IMR-90 (cell line): ENCODE data around the gene ELFN1. TPM values are rescaled to one million over a fixed set of nuclear protein-coding genes. Genes with fewer than 3 reads are reported as not detected.

Experiments
- ATAC-seq: fragments of 200-7000 bp; cut with Tn5 transposase; 2 replicates; pipeline ENCODE4 v1.9.1; 2020; ENCODE audit warnings: low read depth, mild to moderate bottlenecking, moderate library complexity
- BruUV-seq: library from RNA; stranded (reverse); fragments of 400-500 nt; replicated peaks from 2 replicates; lab custom pipeline; 2021; lab: Mats Ljungman, UMichigan
- CTCF ChIA-PET: fragments of 300-600 bp; formaldehyde crosslinking; extraction: SDS; loops from one replicate; lab custom pipeline; 2021; ENCODE audit warnings: antibody characterized with exemption; lab: Yijun Ruan, JAX
- POLR2A ChIA-PET: fragments of 300-600 bp; sonication (Branson Sonifier 250); formaldehyde crosslinking; loops from one replicate; lab custom pipeline; 2022; ENCODE audit warnings: antibody characterized with exemption; ENCODE audit not compliant: unreplicated experiment; lab: Charles Lee
- DNase-seq: peaks from one replicate; pipeline ENCODE4 v3.0.0; 2013
- H2AFZ ChIP-seq: replicated peaks from 2 replicates; pipeline ENCODE3; 2013; ENCODE audit warnings: low read length, mild to moderate bottlenecking; ENCODE audit not compliant: poor library complexity
- H2AK5ac ChIP-seq: 2 replicates; pipeline ENCODE4 v1.6.1; 2013; ENCODE audit warnings: low read depth, low read length, inconsistent platforms
- H2AK9ac ChIP-seq: replicated peaks from 2 replicates; pipeline ENCODE3; 2013; ENCODE audit warnings: mild to moderate bottlenecking, low read depth, low read length, moderate library complexity; ENCODE audit not compliant: poor library complexity
- H2BK120ac ChIP-seq: 2 replicates; pipeline ENCODE4 v1.6.1; 2013; ENCODE audit warnings: low read depth, low read length, inconsistent platforms
- H2BK15ac ChIP-seq: 3 replicates; pipeline ENCODE4 v1.6.1; 2013; ENCODE audit warnings: low read depth, low read length, inconsistent platforms
- H2BK20ac ChIP-seq: 2 replicates; pipeline ENCODE4 v1.6.1; 2013; ENCODE audit warnings: low read depth, mild to moderate bottlenecking, inconsistent platforms, low read length, moderate library complexity
- H2BK5ac ChIP-seq: 2 replicates; pipeline ENCODE4 v1.6.1; 2013; ENCODE audit warnings: mild to moderate bottlenecking, low read depth, low read length, inconsistent platforms; ENCODE audit not compliant: poor library complexity, severe bottlenecking
- H3K14ac ChIP-seq: replicated peaks from 2 replicates; pipeline ENCODE4 v1.6.1; 2013; ENCODE audit warnings: low read depth, low read length, inconsistent platforms
- H3K18ac ChIP-seq: 2 replicates; pipeline ENCODE4 v1.6.1; 2013; ENCODE audit warnings: low read depth, low read length, control low read depth
- H3K23ac ChIP-seq: 2 replicates; pipeline ENCODE4 v1.6.1; 2013; ENCODE audit warnings: low read depth, low read length, inconsistent platforms
- H3K27ac ChIP-seq: 2 replicates; pipeline ENCODE4 v1.5.1; 2013; ENCODE audit warnings: mild to moderate bottlenecking, control low read depth, low read length; ENCODE audit not compliant: insufficient read depth
- H3K27me3 ChIP-seq: 2 replicates; pipeline ENCODE4 v1.6.1; 2013; ENCODE audit warnings: low read length; ENCODE audit not compliant: control insufficient read depth, insufficient read depth
- H3K36me3 ChIP-seq: 2 replicates; pipeline ENCODE4 v1.6.1; 2013; ENCODE audit warnings: low read length, mixed read lengths; ENCODE audit not compliant: control insufficient read depth, insufficient read depth
- H3K4ac ChIP-seq: 2 replicates; pipeline ENCODE4 v1.6.1; 2013; ENCODE audit warnings: low read depth, low read length, inconsistent platforms
- H3K4me1 ChIP-seq: 2 replicates; pipeline ENCODE4 v1.6.1; 2013; ENCODE audit warnings: low read length, mixed read lengths; ENCODE audit not compliant: control insufficient read depth, insufficient read depth
- H3K4me2 ChIP-seq: 2 replicates; pipeline ENCODE4 v1.6.1; 2013; ENCODE audit warnings: low read depth, mild to moderate bottlenecking, control low read depth, low read length, moderate library complexity
- H3K4me3 ChIP-seq: 2 replicates; pipeline ENCODE4 v1.5.1; 2013; ENCODE audit warnings: low read depth, mild to moderate bottlenecking, control low read depth, low read length, moderate library complexity; ENCODE audit not compliant: insufficient read depth
- H3K56ac ChIP-seq: 2 replicates; pipeline ENCODE4 v1.6.1; 2013; ENCODE audit warnings: low read length, inconsistent platforms; ENCODE audit not compliant: insufficient read depth; ENCODE audit errors: extremely low read depth
- H3K79me1 ChIP-seq, 2 experiments: 2 replicates each; pipeline ENCODE4 v1.6.1; 2013; ENCODE audit warnings: low read length in 2 of 2, inconsistent platforms in 1 of 2, low read depth in 1 of 2
- H3K9ac ChIP-seq: 2 replicates; pipeline ENCODE4 v1.6.1; 2013; ENCODE audit warnings: low read depth, low read length, control low read depth
- H3K9me1 ChIP-seq: 2 replicates; pipeline ENCODE4 v1.6.1; 2013; ENCODE audit warnings: low read length, inconsistent platforms; ENCODE audit not compliant: insufficient read depth
- H3K9me3 ChIP-seq: 2 replicates; pipeline ENCODE4 v1.6.1; 2013; ENCODE audit warnings: low read length; ENCODE audit not compliant: control insufficient read depth, insufficient read depth
- H4K20me1 ChIP-seq: 2 replicates; pipeline ENCODE4 v1.6.1; 2013; ENCODE audit warnings: low read length, inconsistent platforms; ENCODE audit not compliant: insufficient read depth
- H4K5ac ChIP-seq: 2 replicates; pipeline ENCODE4 v1.6.1; 2013; ENCODE audit warnings: mild to moderate bottlenecking, low read depth, low read length, control low read depth
- H4K8ac ChIP-seq, 2 experiments: 2 replicates each; pipeline ENCODE4 v1.6.1; 2013; ENCODE audit warnings: low read depth in 2 of 2, low read length in 2 of 2, control low read depth in 1 of 2, inconsistent platforms in 1 of 2
- H4K91ac ChIP-seq: 2 replicates; pipeline ENCODE4 v1.6.1; 2013; ENCODE audit warnings: low read depth, low read length, inconsistent platforms; ENCODE audit not compliant: insufficient read depth
- BHLHE40 ChIP-seq: fragments of 150-350 bp; IDR thresholded peaks from 2 replicates; pipeline ENCODE4 v1.6.1; 2016; ENCODE audit warnings: mild to moderate bottlenecking, low read depth, low read length
- CEBPB ChIP-seq: IDR thresholded peaks from 2 replicates; pipeline ENCODE4 v1.6.1; 2012; ENCODE audit warnings: low read depth, low read length, improper control_type of control experiment
- CHD1 ChIP-seq: IDR thresholded peaks from 2 replicates; pipeline ENCODE4 v1.6.1; 2012; ENCODE audit warnings: low read depth, low read length, improper control_type of control experiment
- FOS ChIP-seq: fragments of 150-350 bp; IDR thresholded peaks from 2 replicates; pipeline ENCODE4 v1.6.1; 2016; ENCODE audit warnings: low read depth, low read length
- MAFK ChIP-seq: IDR thresholded peaks from 2 replicates; pipeline ENCODE4 v1.6.1; 2012; ENCODE audit warnings: low read depth, low read length, improper control_type of control experiment
- MAZ ChIP-seq: IDR thresholded peaks from 2 replicates; pipeline ENCODE4 v1.6.1; 2012; ENCODE audit warnings: low read depth, mild to moderate bottlenecking, low read length, improper control_type of control experiment, moderate library complexity, borderline replicate concordance
- MXI1 ChIP-seq: IDR thresholded peaks from 2 replicates; pipeline ENCODE4 v1.6.1; 2012; ENCODE audit warnings: low read depth, mild to moderate bottlenecking, low read length, moderate library complexity, borderline replicate concordance
- NFE2L2 ChIP-seq: fragments of 150-350 bp; IDR thresholded peaks from 2 replicates; pipeline ENCODE4 v1.6.1; 2016; ENCODE audit warnings: low read depth, mild to moderate bottlenecking, low read length
- POLR2A ChIP-seq: IDR thresholded peaks from 2 replicates; pipeline ENCODE4 v1.6.1; 2012; ENCODE audit warnings: mild to moderate bottlenecking, low read depth, low read length
- RAD21 ChIP-seq: IDR thresholded peaks from 2 replicates; pipeline ENCODE4 v1.6.1; 2012; ENCODE audit warnings: low read length, improper control_type of control experiment
- RCOR1 ChIP-seq: IDR thresholded peaks from 2 replicates; pipeline ENCODE4 v1.6.1; 2012; ENCODE audit warnings: mild to moderate bottlenecking, low read length, improper control_type of control experiment; ENCODE audit not compliant: insufficient replicate concordance
- RFX5 ChIP-seq: IDR thresholded peaks from 2 replicates; pipeline ENCODE4 v1.8.0; 2012; ENCODE audit warnings: low read depth, mild to moderate bottlenecking, low read length, moderate library complexity
- SMC3 ChIP-seq: fragments of 150-350 bp; IDR thresholded peaks from 2 replicates; pipeline ENCODE4 v1.6.1; 2016; ENCODE audit warnings: low read depth, mild to moderate bottlenecking, antibody characterized with exemption, low read length, moderate library complexity
- WGBS, 2 experiments: methylation state at CpG; one replicate each; pipeline versions ENCODE4 v1.1.5 to v1.1.7; 2013; ENCODE audit warnings: missing lambda C conversion rate in 2 of 2; ENCODE audit not compliant: insufficient read length in 1 of 2; ENCODE audit errors: extremely low coverage in 2 of 2; 5-methylcytosine and 5-hydroxymethylcytosine counted together
- dilution Hi-C: fragments of 300-500 bp; cut with HindIII; formaldehyde crosslinking; loops from one replicate; pipeline ENCODE4 v1.14.3; 2018; ENCODE audit warnings: low sequenced_read_pairs; ENCODE audit not compliant: unreplicated experiment
- in situ Hi-C: fragments of 300-500 bp; cut with MboI; formaldehyde crosslinking; loops from 3 replicates; pipeline ENCODE4 v1.14.3; 2019; ENCODE audit warnings: low sequenced_read_pairs, inconsistent platforms, mixed read lengths
- intact Hi-C: fragments of 100-400 bp; cut with micrococcal nuclease; formaldehyde crosslinking; loops from 2 replicates; pipeline ENCODE4 v1.10.0; 2022
- polyA plus RNA-seq, 3 experiments: library from polyadenylated mRNA; depleted of rRNA; stranded (reverse); fragments of >200 nt; gene quantifications; 2 replicates each; pipeline ENCODE4 v1.2.3, GENCODE V29; 2012; ENCODE audit warnings: low replicate concordance in 1 of 3
- total RNA-seq: library from RNA; depleted of rRNA; stranded (reverse); fragments of >200 nt; gene quantifications from 2 replicates; pipeline ENCODE4 v1.2.3, GENCODE V29; 2012
- TF ChIP-seq, protein P1 (sequence below): conservative IDR thresholded peaks from 2 replicates; pipeline ENCODE4 v1.5.1; 2012; ENCODE audit warnings: mild to moderate bottlenecking, low read depth, low read length, improper control_type of control experiment
- TF ChIP-seq, protein P2 (sequence below): fragments of 150-350 bp; IDR thresholded peaks from 2 replicates; pipeline ENCODE4 v1.6.1; 2016; ENCODE audit warnings: low read depth, mild to moderate bottlenecking, low read length, moderate library complexity, borderline replicate concordance
- TF ChIP-seq, protein P3 (sequence below): fragments of 150-350 bp; IDR thresholded peaks from 2 replicates; pipeline ENCODE4 v1.6.1; 2017; ENCODE audit warnings: mild to moderate bottlenecking, antibody characterized with exemption, low read length, low read depth

ELFN1 gene
- total and polyA plus RNA-seq, 2 of the 4 experiments (the other 2 are of a cell fraction), result 1.6 to 5.2 TPM

DNA sequence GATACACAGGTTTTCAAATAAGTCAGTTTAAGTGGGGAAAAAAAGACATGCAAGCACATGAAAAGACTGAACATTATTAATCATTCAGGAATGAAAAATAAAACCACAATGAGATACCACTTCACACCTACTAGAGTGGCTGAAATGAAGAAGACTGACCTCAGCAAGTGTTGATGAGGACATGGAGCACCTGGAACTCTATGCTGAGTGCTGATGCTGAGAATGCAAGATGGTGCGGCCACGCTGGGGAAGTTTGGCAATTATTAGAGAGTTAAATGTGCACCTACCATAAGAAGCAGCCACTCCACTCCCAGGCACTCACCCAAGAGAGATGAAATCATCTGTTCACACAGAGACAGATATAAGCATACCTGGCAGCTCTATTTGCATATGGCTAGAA lies 32.9 kb upstream of the ELFN1 start:
- WGBS, 2 experiments, result no CpG with 5 or more reads among the region's 2 CpGs
- Histone ChIP-seq H2BK15ac (no peak overlapping the region), H4K91ac (no peak overlapping the region), H4K5ac (no peak overlapping the region), H3K27me3 (peaks cover 34% of the 10 kb centered on the region), H4K20me1 (no peaks in the 10 kb centered on the region), H3K9me1 (no peaks in the 10 kb centered on the region; the same call in 1 of the 2 replicates), H3K4ac (no peak overlapping the region), H3K79me1 (no peaks in the 10 kb centered on the region), H3K4me2 (no peak overlapping the region), H2BK120ac (no peak overlapping the region), H3K14ac (no peak overlapping the region), H3K9ac (no peak overlapping the region), H3K18ac (no peak overlapping the region), H2AK9ac (no peak overlapping the region), H2AFZ (no peak overlapping the region), H3K27ac (no peak overlapping the region), H3K56ac (no peak overlapping the region), H3K9me3 (peaks cover 18% of the 10 kb centered on the region), H2BK20ac (no peak overlapping the region), H3K4me1 (no peaks in the 10 kb centered on the region), H3K36me3 (no peaks in the 10 kb centered on the region), H3K23ac (no peak overlapping the region), H2AK5ac (no peak overlapping the region), H3K4me3 (no peak overlapping the region), H4K8ac (no peak overlapping the region), H2BK5ac (no peak overlapping the region)
- in situ Hi-C loops, result no loop called here
- no peak for ATAC-seq
- dilution Hi-C loops, result no loop called here
- TF ChIP-seq POLR2A (no peak), SMC3 (no peak), RAD21 (no peak), MAZ (no peak), MXI1 (no peak), BHLHE40 (no peak), FOS (no peak), MAFK (no peak), CEBPB (no peak), NFE2L2 (no peak), RFX5 (no peak), RCOR1 (no peak), CHD1 (no peak)
- TF ChIP-seq, protein P1, sequence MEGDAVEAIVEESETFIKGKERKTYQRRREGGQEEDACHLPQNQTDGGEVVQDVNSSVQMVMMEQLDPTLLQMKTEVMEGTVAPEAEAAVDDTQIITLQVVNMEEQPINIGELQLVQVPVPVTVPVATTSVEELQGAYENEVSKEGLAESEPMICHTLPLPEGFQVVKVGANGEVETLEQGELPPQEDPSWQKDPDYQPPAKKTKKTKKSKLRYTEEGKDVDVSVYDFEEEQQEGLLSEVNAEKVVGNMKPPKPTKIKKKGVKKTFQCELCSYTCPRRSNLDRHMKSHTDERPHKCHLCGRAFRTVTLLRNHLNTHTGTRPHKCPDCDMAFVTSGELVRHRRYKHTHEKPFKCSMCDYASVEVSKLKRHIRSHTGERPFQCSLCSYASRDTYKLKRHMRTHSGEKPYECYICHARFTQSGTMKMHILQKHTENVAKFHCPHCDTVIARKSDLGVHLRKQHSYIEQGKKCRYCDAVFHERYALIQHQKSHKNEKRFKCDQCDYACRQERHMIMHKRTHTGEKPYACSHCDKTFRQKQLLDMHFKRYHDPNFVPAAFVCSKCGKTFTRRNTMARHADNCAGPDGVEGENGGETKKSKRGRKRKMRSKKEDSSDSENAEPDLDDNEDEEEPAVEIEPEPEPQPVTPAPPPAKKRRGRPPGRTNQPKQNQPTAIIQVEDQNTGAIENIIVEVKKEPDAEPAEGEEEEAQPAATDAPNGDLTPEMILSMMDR, result no peak
- TF ChIP-seq, protein P2, sequence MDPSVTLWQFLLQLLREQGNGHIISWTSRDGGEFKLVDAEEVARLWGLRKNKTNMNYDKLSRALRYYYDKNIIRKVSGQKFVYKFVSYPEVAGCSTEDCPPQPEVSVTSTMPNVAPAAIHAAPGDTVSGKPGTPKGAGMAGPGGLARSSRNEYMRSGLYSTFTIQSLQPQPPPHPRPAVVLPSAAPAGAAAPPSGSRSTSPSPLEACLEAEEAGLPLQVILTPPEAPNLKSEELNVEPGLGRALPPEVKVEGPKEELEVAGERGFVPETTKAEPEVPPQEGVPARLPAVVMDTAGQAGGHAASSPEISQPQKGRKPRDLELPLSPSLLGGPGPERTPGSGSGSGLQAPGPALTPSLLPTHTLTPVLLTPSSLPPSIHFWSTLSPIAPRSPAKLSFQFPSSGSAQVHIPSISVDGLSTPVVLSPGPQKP, result no peak
- TF ChIP-seq, protein P3, sequence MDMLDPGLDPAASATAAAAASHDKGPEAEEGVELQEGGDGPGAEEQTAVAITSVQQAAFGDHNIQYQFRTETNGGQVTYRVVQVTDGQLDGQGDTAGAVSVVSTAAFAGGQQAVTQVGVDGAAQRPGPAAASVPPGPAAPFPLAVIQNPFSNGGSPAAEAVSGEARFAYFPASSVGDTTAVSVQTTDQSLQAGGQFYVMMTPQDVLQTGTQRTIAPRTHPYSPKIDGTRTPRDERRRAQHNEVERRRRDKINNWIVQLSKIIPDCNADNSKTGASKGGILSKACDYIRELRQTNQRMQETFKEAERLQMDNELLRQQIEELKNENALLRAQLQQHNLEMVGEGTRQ, result no peak
- no peak for DNase-seq
- ChIA-PET POLR2A (no interaction called here), CTCF (no interaction called here)
- BruUV-seq, result no TSS peak
- intact Hi-C loops, result no loop called here
